Measurements from ENCODE around the gene CORIN.

CORIN gene

DNA sequence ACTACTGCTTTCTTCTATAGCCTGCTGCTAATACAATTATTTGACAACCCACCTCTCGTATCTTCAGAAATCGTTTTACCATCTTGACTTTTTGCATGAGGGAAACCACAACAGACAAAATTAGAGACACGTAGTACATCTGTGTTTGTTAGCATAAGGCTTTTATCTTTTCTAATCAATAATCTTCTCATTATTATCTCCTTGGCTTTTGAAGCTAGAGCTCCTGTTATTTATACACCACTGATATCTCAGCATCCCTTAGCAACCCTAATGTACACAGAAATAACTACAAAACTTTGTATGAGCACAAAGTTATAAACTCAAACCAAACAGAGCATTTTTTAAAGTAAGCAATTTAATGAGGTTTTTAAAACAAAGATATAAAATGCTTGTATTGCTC is 39.7 kb downstream of the CORIN start:
- POLR2A ChIA-PET = no interaction called here

DNA sequence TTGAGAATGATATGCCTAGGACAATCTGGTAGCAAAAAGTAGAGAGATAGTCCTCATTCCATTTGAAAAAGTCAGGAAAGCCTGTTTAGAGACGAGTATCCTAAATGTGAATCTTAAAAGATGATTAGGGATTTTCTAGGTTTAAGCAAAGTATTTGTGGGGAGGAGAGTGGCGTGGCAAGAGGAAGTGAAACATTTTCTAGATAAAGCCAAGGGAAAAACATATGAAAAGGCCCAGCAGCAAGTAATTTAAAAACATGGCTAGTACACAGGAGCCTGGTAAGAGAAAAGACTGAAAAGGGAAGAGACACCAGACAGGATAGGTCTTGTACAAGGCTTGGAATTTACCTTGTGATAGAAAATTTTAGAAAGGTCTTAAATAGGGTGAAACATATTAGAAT is 45.9 kb downstream of the CORIN start:
- no peaks in the 10 kb centered on the region for H3K36me3 ChIP-seq (ENCODE audit: control insufficient read depth in 2 of 2, insufficient read depth in 1 of 2, low read length in 2 of 2)
- H3K4me3 ChIP-seq (ENCODE audit: low read depth, low read length) = no peak overlapping the region
- POLR2A ChIA-PET = no interaction called here
- no peaks in the 10 kb centered on the region for H3K9me3 ChIP-seq (ENCODE audit: control insufficient read depth, insufficient read depth, low read depth, low read length)
- TF ChIP-seq ZNF521 (tag by site-specific recombination; IDR thresholded peaks at IDR 0.05) = no peak
- no peak for TF ChIP-seq ZNF777 (tag by site-specific recombination; IDR thresholded peaks at IDR 0.05; ENCODE audit: borderline replicate concordance)
- no peak for TF ChIP-seq ZNF335 (tag by site-specific recombination; conservative IDR thresholded peaks at IDR 0.05)
- no peak for TF ChIP-seq HOXD13 (CRISPR knock-in tag; IDR thresholded peaks at IDR 0.05; ENCODE audit: borderline replicate concordance)
- TF ChIP-seq ZNF214 (tag by site-specific recombination; IDR thresholded peaks at IDR 0.05; ENCODE audit: borderline replicate concordance) = no peak
- TF ChIP-seq ZNF223 (tag by site-specific recombination; IDR thresholded peaks at IDR 0.05) = no peak
- no peak for TF ChIP-seq ZNF544 (tag by site-specific recombination; IDR thresholded peaks at IDR 0.05)
- no peak for TF ChIP-seq ZBTB21 (tag by site-specific recombination; IDR thresholded peaks at IDR 0.05)
- CTCF ChIA-PET = interaction anchor here (1.3 kb wide), 1 partner anchor 45 kb away, joined by 3 read pairs; no protein-coding TSS in a partner anchor
- no peak overlapping the region for H3K27ac ChIP-seq (ENCODE audit: extremely low read depth, low read depth, low read length)
- no peaks in the 10 kb centered on the region for H3K4me1 ChIP-seq (ENCODE audit: control insufficient read depth, insufficient read depth, low read length)

More for the DNA sequence above, 39.7 kb downstream of the CORIN start:
- TF ChIP-seq ZFP41 (tag by site-specific recombination; IDR thresholded peaks at IDR 0.05; ENCODE audit: borderline replicate concordance) (no peak), ZNF48 (tag by site-specific recombination; IDR thresholded peaks at IDR 0.05) (no peak), WT1 (tag by site-specific recombination; IDR thresholded peaks at IDR 0.05) (no peak), SALL2 (tag by site-specific recombination; IDR thresholded peaks at IDR 0.05; ENCODE audit: borderline replicate concordance) (no peak), ZNF585B (tag by site-specific recombination; IDR thresholded peaks at IDR 0.05) (no peak), ZNF335 (tag by site-specific recombination; conservative IDR thresholded peaks at IDR 0.05) (no peak), ZFP37 (tag by site-specific recombination; IDR thresholded peaks at IDR 0.05) (no peak), ZNF791 (tag by site-specific recombination; IDR thresholded peaks at IDR 0.05) (no peak), KLF9 (tag by site-specific recombination; IDR thresholded peaks at IDR 0.05; ENCODE audit: low read depth) (no peak), ZNF133 (tag by site-specific recombination; IDR thresholded peaks at IDR 0.05) (no peak), ZNF221 (tag by site-specific recombination; IDR thresholded peaks at IDR 0.05; ENCODE audit: borderline replicate concordance) (no peak), BCL11B (tag by site-specific recombination; IDR thresholded peaks at IDR 0.05; ENCODE audit: low read depth) (no peak), ZNF324 (tag by site-specific recombination; IDR thresholded peaks at IDR 0.05) (no peak), ZNF701 (tag by site-specific recombination; IDR thresholded peaks at IDR 0.05) (no peak)
- TF ChIP-seq, protein P1, sequence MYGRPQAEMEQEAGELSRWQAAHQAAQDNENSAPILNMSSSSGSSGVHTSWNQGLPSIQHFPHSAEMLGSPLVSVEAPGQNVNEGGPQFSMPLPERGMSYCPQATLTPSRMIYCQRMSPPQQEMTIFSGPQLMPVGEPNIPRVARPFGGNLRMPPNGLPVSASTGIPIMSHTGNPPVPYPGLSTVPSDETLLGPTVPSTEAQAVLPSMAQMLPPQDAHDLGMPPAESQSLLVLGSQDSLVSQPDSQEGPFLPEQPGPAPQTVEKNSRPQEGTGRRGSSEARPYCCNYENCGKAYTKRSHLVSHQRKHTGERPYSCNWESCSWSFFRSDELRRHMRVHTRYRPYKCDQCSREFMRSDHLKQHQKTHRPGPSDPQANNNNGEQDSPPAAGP (tag by site-specific recombination; IDR thresholded peaks at IDR 0.05) = no peak
- TF ChIP-seq, protein P2, sequence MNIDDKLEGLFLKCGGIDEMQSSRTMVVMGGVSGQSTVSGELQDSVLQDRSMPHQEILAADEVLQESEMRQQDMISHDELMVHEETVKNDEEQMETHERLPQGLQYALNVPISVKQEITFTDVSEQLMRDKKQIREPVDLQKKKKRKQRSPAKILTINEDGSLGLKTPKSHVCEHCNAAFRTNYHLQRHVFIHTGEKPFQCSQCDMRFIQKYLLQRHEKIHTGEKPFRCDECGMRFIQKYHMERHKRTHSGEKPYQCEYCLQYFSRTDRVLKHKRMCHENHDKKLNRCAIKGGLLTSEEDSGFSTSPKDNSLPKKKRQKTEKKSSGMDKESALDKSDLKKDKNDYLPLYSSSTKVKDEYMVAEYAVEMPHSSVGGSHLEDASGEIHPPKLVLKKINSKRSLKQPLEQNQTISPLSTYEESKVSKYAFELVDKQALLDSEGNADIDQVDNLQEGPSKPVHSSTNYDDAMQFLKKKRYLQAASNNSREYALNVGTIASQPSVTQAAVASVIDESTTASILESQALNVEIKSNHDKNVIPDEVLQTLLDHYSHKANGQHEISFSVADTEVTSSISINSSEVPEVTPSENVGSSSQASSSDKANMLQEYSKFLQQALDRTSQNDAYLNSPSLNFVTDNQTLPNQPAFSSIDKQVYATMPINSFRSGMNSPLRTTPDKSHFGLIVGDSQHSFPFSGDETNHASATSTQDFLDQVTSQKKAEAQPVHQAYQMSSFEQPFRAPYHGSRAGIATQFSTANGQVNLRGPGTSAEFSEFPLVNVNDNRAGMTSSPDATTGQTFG (tag by site-specific recombination; IDR thresholded peaks at IDR 0.05; ENCODE audit: borderline replicate concordance) = no peak
- Histone ChIP-seq H3K27ac (ENCODE audit: extremely low read depth, low read depth, low read length) (no peak overlapping the region), H3K9me3 (ENCODE audit: control insufficient read depth, insufficient read depth, low read depth, low read length) (no peaks in the 10 kb centered on the region), H3K36me3 (ENCODE audit: control insufficient read depth in 2 of 2, insufficient read depth in 1 of 2, low read length in 2 of 2) (no peaks in the 10 kb centered on the region), H3K4me1 (ENCODE audit: control insufficient read depth, insufficient read depth, low read length) (no peaks in the 10 kb centered on the region), H3K4me3 (ENCODE audit: low read depth, low read length) (no peak overlapping the region)
- CTCF ChIA-PET = interaction anchor here (0.5 kb wide), 1 partner anchor 37 kb away, joined by 3 read pairs; no protein-coding TSS in a partner anchor
